ENCODE data around the gene SYTL5.

The SYTL5 gene

GRCh38 chrX:38087594-38087993, 81.2 kb downstream of the SYTL5 start:
- DNase-seq (ENCODE audit: low read depth in 1 of 2, low spot score in 1 of 2), result no peak

- DNase-seq (ENCODE audit: low read depth in 1 of 2, low spot score in 1 of 2), result no peak
Observed at GRCh38 chrX:38089173-38089982, 83.0 kb downstream of the SYTL5 start.

DNA sequence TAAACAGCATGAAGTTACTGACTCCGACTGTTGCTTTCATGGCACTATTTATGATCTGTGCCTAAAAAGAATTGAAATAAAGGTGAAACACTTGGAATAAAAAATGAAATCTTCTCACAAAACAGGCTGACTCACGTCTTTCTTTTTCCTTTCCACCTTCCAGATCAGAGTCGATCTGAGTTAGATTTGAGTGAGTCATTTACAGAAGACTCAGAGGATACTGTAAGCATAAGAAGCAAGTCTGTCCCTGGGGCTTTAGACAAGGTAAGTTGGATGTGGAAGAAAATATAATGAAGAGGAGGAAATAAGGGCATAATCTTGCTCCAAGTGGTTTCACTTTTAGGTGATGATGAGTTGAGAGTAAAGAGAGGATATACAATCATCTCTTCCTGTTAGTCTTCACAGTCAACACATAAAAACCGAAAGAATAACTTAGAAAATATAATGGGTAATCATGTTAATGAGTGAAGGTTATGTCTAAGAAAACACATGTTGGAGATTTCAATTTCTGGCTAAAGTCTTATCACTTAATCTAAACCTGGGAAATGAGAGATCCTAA, 89.7 kb downstream of the SYTL5 start:
- DNase-seq (ENCODE audit: low read depth in 1 of 2, low spot score in 1 of 2), result no peak

DNA sequence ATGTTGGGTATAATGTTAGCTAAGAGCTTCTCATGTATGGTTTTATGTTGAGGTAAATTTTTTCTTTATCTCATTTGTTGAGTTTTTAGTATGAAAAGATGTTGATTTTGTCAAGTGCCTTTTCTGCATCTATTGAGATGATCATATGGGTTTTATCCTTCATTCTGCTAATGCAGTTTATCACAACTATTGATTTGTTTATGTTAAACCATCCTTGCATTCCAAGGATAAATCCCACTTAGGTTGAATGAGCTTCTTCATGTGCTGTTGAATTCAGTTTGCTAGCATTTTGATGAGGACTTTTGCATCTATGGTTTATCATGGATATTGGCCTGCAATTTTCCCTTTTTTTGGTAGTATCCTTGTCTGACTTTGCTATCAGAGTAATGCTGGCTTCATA, 93.3 kb downstream of the SYTL5 start:
- DNase-seq (ENCODE audit: low read depth in 1 of 2, low spot score in 1 of 2), result no peak

DNA sequence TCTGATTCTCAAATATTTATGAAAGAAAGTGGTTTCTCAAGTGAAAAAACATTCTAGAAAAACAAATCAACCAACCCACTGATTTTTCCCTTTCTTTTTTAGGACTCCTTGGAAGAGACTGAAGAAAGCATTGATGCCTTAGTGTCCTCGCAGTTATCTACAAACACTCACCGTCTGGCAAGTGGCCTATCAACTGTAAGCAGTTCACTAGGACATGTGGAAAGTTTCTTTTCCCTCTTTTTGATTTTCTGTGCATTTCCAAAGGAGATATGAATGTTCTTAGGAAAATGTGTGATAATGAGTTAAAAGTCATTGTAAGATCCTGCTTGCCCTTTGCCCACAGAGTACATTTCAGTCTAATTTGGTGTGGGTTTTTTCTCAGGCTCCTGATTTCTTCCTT, 95.9 kb downstream of the SYTL5 start:
- DNase-seq (ENCODE audit: low read depth in 1 of 2, low spot score in 1 of 2), result no peak

GRCh38 chrX:38102875-38103274, 96.5 kb downstream of the SYTL5 start:
- DNase-seq (ENCODE audit: low read depth in 1 of 2, low spot score in 1 of 2), result no peak

- no peak for DNase-seq (ENCODE audit: low read depth in 1 of 2, low spot score in 1 of 2)
Observed at GRCh38 chrX:38103857-38104812, 97.8 kb downstream of the SYTL5 start.

DNA sequence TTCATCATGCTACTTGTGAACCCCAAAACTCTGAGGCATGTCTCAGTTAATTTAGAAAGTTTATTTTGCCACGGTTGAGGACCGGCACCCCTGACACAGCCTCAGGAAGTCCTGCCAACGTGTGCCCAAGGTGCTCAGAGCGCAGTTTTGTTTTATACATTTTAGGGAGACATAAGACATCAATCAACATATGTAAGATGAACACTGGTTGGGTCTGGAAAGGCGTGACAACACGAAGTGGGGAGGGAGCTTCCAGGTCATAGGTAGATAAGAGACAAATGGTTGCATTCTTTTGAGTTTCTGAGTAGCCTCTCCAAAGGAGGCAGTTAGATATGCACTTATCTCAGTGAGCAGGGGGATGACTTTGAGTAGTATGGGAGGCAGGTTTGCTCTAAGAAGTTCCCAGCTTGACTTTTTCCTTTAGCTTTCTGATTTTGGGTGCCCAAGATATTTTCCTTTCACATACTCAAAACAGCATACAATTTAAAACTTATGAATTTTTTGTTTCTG, 98.9 kb downstream of the SYTL5 start:
- DNase-seq (ENCODE audit: low read depth in 1 of 2, low spot score in 1 of 2), result no peak

GRCh38 chrX:38106991-38107655, 100.8 kb downstream of the SYTL5 start:
- no peak for DNase-seq (ENCODE audit: low read depth in 1 of 2, low spot score in 1 of 2)

DNA sequence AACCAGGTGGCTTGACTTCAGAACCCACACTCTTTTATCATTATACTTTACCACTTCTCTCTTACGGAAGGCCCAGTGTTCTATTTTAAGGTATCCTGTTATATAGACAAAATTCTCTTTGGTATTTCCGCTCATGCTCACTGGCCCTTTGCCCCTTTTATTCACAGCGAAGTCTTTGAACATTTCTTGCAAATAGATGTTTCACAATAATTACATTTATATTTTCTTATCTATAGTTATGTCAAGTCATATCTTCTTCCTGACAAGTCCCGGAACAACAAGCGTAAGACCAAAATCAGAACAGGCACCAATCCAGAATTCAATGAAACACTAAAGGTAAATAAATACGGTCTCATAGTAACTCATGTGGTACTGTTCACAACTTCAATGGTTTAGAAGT, 102.0 kb downstream of the SYTL5 start:
- DNase-seq (ENCODE audit: low read depth in 1 of 2, low spot score in 1 of 2), result no peak

DNA sequence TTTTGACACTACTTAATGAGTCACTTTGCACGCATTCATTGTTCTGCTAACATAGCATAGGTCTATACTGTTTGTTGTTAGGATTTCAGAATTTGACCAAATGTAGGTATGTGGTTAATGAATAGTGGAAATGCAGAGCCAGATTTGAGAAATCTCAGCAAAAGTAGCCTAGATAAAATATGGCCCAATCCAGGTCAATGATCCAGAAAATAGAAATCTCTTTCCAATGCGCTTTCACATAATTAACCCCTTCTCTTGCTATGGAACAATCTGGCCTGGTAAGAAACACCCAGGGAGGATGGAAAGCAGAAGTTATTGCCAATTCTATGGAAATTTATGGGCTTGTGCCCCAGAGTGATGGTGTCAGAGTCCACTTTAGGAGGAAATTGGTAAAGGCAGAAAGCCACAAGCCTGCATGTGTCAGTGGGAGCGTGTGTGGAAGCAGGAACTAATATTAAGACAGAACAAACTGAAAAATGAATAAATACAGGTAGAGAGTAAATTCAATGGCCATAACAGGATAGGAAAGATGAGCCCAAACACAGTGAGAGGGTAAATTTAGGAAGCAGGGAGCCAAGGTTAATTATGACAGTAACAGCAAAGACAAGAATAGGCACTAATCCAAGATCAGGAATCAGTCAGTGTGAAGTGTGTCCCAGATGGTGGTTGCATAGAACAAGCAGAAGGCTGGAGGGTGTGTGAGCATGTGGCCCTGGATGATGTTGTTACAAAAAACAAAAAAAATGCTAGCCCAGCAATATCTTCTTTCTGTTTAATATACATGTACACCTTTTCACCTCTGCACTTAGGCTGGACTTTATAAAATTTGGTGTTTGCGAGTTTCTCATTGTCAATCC, 102.9 kb downstream of the SYTL5 start:
- no peak for DNase-seq (ENCODE audit: low read depth in 1 of 2, low spot score in 1 of 2)

- DNase-seq (ENCODE audit: low read depth in 1 of 2, low spot score in 1 of 2), result no peak
Observed at GRCh38 chrX:38110231-38110630, 103.9 kb downstream of the SYTL5 start.

DNA sequence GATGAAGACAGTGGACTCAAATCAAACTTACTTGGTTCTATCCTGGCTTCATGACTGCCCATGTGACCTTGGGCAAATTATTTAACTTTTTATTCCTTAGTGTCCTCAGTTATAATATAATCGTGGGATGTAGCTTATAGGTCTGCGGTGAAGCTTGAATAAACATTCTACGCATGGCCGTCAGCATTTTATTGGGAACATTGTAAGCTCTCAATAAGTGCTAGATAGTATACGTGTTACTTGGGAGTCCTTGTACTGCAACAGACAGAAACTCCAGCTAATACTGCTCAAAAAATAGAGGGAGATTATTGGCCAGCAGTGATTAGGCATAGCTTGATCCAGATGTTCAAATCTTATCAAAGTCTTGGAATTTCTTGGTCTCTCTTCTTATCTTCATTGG, 104.8 kb downstream of the SYTL5 start:
- DNase-seq (ENCODE audit: low read depth in 1 of 2, low spot score in 1 of 2), result no peak

DNA sequence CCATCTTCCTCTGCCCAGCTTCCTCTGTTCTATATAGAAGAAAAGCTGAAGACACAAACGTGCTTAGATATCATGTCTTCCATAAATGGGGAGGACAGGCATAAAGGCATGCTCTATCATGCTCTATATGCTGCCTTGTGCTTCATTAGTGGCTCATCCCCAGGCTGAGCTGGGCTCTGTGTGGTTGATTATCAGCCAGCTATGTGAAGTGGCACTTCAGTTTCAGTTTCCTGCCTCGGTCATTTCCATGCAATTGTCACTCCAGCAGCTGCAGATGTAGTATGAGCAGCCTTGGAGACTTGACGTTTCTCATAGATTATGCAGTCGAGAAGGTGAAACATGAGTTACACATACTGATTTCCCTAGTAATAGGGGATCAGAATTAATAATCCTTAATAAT, 106.2 kb downstream of the SYTL5 start:
- no peak for DNase-seq (ENCODE audit: low read depth in 1 of 2, low spot score in 1 of 2)

GRCh38 chrX:38116706-38117105, 110.4 kb downstream of the SYTL5 start:
- no peak for DNase-seq (ENCODE audit: low read depth in 1 of 2, low spot score in 1 of 2)

- no peak for DNase-seq (ENCODE audit: low read depth in 1 of 2, low spot score in 1 of 2)
Observed at GRCh38 chrX:38117485-38117884, 111.1 kb downstream of the SYTL5 start.

GRCh38 chrX:38124000-38124399, 117.6 kb downstream of the SYTL5 start:
- DNase-seq (ENCODE audit: low read depth in 1 of 2, low spot score in 1 of 2), result no peak

GRCh38 chrX:38126179-38126578, 119.8 kb downstream of the SYTL5 start:
- DNase-seq (ENCODE audit: low read depth in 1 of 2, low spot score in 1 of 2), result no peak

DNA sequence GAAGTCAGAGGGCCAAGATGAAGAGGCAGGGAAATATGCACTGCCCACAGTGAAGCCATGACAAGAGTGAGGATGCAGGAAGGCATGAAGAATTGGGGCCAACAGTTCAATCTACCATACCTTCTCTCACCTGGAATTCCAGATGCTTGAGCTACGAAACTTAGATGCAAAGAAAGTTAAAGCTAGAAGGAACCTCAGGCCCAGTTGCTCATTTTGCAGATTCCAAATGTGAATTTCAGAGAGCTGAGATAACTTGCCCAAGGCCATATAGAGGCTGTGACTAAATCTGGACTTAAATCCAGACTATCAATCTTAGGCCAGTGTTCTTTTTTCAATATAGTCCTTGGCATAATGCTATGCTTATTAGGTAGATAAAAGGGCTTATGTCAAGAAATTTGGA, 121.6 kb downstream of the SYTL5 start:
- DNase-seq (ENCODE audit: low read depth in 1 of 2, low spot score in 1 of 2), result no peak

GRCh38 chrX:38129366-38129765, 123.0 kb downstream of the SYTL5 start:
- DNase-seq (ENCODE audit: low read depth in 1 of 2, low spot score in 1 of 2), result no peak

All from activated CD4-positive, alpha-beta T cell treated with anti-CD3 and anti-CD28 coated beads, Interleukin-2, amount 50 U/mL, for 24 hours (primary cell).